Left lung (tissue), 10 donors: Measurements from ENCODE around the gene DMPK. TPM values are rescaled to one million over a fixed set of nuclear protein-coding genes. Genes with fewer than 3 reads are reported as not detected.

Source experiments
- ATAC-seq: fragments of 200-7000 bp; cut with Tn5 transposase; one replicate; pipeline ENCODE4 v1.9.1; 2020; ENCODE audit warnings: moderate library complexity
- DNase-seq, 4 donors: peaks; one replicate each; pipeline ENCODE4 v3.0.0-alpha.2; 2013 to 2020
- H3K27ac ChIP-seq, 2 donors: fragments of 200-600 bp; sonication (generic) in 1 of 2; one replicate each; pipeline versions ENCODE4 v1.5.0 to v1.8.0; 2020 to 2021
- H3K27me3 ChIP-seq, 2 donors: fragments of 200-600 bp; sonication (generic) in 1 of 2; one replicate each; pipeline versions ENCODE4 v1.5.0 to v1.8.0; 2020 to 2021
- H3K36me3 ChIP-seq, 2 donors: fragments of 200-600 bp; sonication (generic) in 1 of 2; one replicate each; pipeline versions ENCODE4 v1.5.0 to v1.8.0; 2020 to 2021
- H3K4me1 ChIP-seq, 2 donors: fragments of 200-600 bp; one replicate each; pipeline ENCODE4 v1.8.0; 2021
- H3K4me3 ChIP-seq, 2 donors: fragments of 200-600 bp; sonication (generic) in 1 of 2; one replicate each; pipeline versions ENCODE4 v1.5.0 to v1.8.0; 2020 to 2021; ENCODE audit warnings: mild to moderate bottlenecking in 1 of 2
- H3K9me3 ChIP-seq, 2 donors: fragments of 200-600 bp; sonication (generic) in 1 of 2; one replicate each; pipeline versions ENCODE4 v1.5.0 to v1.8.0; 2020 to 2021
- intact Hi-C, 2 donors: fragments of 100-400 bp; cut with DNase I; formaldehyde crosslinking; loops; one replicate each; pipeline versions ENCODE4 v1.11.2 to v1.14.2; 2022
- polyA plus RNA-seq, 6 donors: library from polyadenylated mRNA; unstranded; fragments of 120-200 nt; gene quantifications; one replicate each; pipeline ENCODE4 v1.2.1, GENCODE V29; 2013; ENCODE audit not compliant: insufficient read length in 6 of 6
- total RNA-seq, 2 donors: library from RNA; stranded (reverse); fragmentation: NEBNext Ultra II Directional; extraction: Animal tissue kit (Norgen Biotek cat#: 25700); gene quantifications; one replicate each; pipeline ENCODE4 v1.2.1, GENCODE V29; 2021
- TF ChIP-seq, protein P1 (sequence below), 2 donors: fragments of 200-600 bp; sonication (generic) in 1 of 2; IDR thresholded peaks; one replicate each; pipeline versions ENCODE4 v1.5.0 to v1.8.0; 2021; ENCODE audit warnings: antibody characterized with exemption in 2 of 2
- donor health status: DM: no; HTN: yes; CAD: no.
- donor health status: DM: no; HTN: no; CAD: no.

The DMPK gene
- total and polyA plus RNA-seq, 8 donors, result 44.6 to 81.7 (median 58.6) TPM

DNA sequence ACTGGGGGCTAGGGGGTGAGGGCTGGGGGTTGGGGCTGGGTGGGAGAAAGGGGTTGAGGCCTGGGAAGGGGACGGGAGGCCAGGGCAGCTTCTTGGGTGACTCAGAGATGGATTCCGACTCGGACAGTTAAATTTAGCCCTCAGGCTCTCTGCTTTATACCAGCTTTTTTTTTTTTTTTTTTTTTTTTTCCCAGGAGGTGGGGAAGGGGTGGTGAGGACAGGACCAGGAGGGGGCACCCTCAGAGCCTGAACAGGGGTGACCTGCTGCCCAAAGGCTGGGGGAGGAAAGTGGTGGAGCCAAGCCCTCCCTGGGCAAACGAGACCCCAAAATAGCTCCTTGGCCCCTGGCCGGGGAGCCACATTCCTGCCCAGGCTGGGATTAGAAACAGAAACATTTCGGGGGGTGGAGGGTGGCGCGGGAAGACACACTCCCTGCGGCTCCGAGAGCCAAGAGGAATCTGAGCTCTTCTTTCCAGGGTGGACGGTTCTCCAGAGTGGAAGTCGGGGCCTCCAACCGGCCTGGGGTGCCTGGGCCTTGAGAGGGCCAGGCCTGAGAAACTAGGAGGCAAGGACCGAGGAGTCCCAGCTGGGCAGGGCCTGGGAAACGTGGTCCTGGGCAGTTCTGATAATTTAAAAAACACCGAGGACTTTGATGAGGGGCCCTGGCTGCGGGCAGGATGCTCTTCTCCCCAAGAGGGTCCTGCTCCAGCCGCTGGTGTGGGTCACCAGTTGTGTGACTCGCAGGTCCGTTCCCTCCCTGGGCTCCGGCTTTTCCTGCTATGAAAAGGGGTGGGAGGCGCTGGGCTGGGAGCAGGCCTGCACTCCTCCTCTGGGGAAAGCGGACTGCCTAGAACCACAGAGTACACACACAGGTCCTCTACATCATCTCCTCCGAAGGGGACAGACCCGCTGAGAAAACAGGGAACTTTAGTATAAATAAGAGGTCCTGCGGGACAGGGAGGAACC is 813 bp upstream of the DMPK start:
- Histone ChIP-seq H3K27me3 (peaks cover 0 to 100% of the 10 kb centered on the region in 2 donors), H3K36me3 (peaks cover 0 to 31% of the 10 kb centered on the region in 2 donors), H3K4me3 (no peak overlapping the region), H3K9me3 (no peaks in the 10 kb centered on the region), H3K4me1 (peaks cover 11 to 42% of the 10 kb centered on the region in 2 donors), H3K27ac (peak overlapping the region; percentile 48 to 65)
- ATAC-seq (no peak), DNase-seq (no peak)
- intact Hi-C loops, result no loop called here
- TF ChIP-seq, protein P1, sequence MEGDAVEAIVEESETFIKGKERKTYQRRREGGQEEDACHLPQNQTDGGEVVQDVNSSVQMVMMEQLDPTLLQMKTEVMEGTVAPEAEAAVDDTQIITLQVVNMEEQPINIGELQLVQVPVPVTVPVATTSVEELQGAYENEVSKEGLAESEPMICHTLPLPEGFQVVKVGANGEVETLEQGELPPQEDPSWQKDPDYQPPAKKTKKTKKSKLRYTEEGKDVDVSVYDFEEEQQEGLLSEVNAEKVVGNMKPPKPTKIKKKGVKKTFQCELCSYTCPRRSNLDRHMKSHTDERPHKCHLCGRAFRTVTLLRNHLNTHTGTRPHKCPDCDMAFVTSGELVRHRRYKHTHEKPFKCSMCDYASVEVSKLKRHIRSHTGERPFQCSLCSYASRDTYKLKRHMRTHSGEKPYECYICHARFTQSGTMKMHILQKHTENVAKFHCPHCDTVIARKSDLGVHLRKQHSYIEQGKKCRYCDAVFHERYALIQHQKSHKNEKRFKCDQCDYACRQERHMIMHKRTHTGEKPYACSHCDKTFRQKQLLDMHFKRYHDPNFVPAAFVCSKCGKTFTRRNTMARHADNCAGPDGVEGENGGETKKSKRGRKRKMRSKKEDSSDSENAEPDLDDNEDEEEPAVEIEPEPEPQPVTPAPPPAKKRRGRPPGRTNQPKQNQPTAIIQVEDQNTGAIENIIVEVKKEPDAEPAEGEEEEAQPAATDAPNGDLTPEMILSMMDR (IDR thresholded peaks at IDR 0.05), result no peak

DNA sequence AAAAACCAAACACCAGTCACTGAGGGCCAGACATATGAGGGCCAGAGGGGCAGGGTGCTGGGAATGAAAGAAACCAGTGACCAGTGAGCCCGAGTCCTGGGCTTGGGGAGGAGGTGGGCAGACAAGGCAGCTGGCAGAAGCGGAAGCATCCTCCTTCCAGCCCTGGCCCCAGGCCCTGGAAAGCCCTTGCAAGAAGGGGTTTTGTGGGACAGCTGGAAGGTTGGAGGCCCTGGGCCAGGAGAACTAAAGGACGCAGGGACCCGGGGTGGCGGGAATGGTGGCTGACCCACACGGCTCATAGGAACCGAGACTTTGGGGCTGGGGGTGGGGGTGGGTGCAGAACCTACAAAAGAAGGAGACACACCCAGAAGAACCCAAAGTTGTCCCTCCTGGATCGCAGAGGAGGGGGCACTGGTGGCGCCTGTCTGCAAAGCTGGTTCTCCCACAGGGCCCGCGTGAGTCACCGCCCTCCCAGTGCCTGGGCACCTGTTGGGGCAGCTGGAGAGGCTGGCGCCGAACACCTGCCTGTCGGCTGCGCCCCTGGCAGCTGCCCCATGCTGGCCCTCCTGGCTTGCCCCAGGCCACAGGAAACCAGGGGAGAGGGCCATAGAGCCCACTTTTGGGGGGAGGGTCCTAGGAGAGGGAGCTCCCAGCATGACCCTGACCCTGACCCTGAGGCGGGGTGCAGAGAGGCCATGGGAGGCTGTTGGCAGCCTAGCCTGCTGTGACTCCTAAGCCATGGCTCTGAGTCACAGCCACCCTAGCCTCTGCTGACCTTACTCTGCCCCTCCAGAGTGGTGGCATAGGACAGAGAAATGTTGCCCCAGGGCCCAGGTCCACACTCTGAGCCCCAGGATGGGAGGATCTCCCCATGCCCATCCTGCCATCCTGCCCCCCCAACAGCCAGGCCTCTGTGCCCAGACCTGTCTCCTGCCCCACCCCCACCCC is 802 bp downstream of the DMPK start:
- Histone ChIP-seq H3K27me3 (peaks cover 0 to 100% of the 10 kb centered on the region in 2 donors), H3K27ac (peak overlapping the region in 1 of 2 donors; percentile 37), H3K4me1 (peaks cover 11 to 42% of the 10 kb centered on the region in 2 donors), H3K36me3 (peaks cover 0 to 31% of the 10 kb centered on the region in 2 donors), H3K9me3 (no peaks in the 10 kb centered on the region), H3K4me3 (peak overlapping the region; percentile 35 to 36)
- intact Hi-C loops, result no loop called here
- TF ChIP-seq, protein P1 (IDR thresholded peaks at IDR 0.05), result no peak
- DNase-seq (peak in 1 of 4 donors; percentile 86), ATAC-seq (peak; percentile 36)

DNA sequence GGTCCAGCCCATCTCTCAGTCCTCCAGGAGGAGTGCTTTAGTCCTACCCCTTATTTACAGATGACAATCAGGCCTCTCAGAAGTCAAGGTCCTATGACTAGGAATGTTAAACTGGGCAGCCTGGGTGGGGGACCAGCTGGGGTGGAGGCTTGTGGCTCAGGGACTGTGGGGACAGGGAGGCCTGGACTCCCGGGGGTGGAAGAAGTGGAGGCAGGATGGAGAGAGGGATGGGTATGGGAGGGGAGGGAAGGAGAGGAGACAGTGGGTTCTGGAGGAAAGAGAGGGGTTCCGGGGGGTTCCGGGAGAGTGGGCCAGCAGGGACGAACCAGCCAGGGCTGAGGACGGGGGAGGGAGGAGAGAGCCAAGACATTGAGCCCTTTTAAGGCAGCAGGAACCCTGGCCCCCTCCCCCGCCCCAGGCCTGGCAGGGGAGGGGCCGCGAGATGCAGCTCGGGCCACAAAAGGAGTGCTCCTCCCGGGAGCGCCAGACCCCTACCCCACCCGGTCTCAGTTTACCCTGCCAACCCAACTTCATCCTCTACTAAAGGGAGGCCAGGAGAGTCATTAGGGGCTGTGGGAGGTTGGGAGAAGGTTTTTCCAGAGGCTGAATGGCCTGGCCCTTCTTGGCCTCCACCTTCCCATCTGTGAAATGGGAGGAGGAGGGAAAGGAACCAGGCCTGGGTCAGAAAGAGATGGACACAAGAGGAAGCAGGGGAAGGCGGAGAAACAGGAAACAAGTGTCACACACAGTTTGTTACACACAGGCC is 1.7 kb downstream of the DMPK start:
- Histone ChIP-seq H3K27me3 (peaks cover 0 to 96% of the 10 kb centered on the region in 2 donors), H3K4me3 (peak overlapping the region in 1 of 2 donors; percentile 35), H3K27ac (no peak overlapping the region), H3K4me1 (peaks cover 11 to 42% of the 10 kb centered on the region in 2 donors), H3K9me3 (no peaks in the 10 kb centered on the region), H3K36me3 (peaks cover 0 to 25% of the 10 kb centered on the region in 2 donors)
- ATAC-seq (no peak), DNase-seq (no peak)
- intact Hi-C loops, result no loop called here
- TF ChIP-seq, protein P1 (IDR thresholded peaks at IDR 0.05), result no peak

DNA sequence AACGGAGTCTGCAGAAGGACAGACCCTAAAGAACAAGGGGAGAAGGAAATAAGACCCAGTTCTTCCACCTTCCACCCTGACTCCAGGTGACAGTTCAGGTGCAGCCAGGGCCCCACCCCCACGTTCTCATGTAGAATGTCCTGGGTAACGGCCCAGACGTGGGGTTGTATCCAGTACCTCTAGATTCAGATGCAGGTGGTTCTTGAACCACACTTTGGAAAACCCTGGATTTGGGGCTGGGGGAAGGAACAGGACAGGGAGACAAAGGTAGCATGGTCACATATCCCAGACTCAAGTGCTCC is 2.2 kb downstream of the DMPK start:
- intact Hi-C loops, result no loop called here
- H3K27ac ChIP-seq, result no peak overlapping the region
- no peak for ATAC-seq

More for the DNA sequence above, 2.2 kb downstream of the DMPK start:
- TF ChIP-seq, protein P1 (IDR thresholded peaks at IDR 0.05), result no peak
- Histone ChIP-seq H3K9me3 (no peaks in the 10 kb centered on the region), H3K36me3 (peaks cover 0 to 20% of the 10 kb centered on the region in 2 donors), H3K4me1 (peaks cover 11 to 42% of the 10 kb centered on the region in 2 donors), H3K4me3 (no peak overlapping the region), H3K27me3 (peaks cover 0 to 92% of the 10 kb centered on the region in 2 donors)
- no peak for DNase-seq
